Cerebellar nuclear complex (tissue), 1 donor: ENCODE data around the gene AK2.
"Not testable (repeated sequence)": the region's sequence is repeated elsewhere in the genome, so short reads cannot be mapped to it uniquely, and the experiment has no call there.

ENCODE experiments used
- DNase-seq, 2 experiments: peaks; one replicate each; lab custom pipeline; 2025; lab: John Stamatoyannopoulos, UW

Gene AK2

DNA sequence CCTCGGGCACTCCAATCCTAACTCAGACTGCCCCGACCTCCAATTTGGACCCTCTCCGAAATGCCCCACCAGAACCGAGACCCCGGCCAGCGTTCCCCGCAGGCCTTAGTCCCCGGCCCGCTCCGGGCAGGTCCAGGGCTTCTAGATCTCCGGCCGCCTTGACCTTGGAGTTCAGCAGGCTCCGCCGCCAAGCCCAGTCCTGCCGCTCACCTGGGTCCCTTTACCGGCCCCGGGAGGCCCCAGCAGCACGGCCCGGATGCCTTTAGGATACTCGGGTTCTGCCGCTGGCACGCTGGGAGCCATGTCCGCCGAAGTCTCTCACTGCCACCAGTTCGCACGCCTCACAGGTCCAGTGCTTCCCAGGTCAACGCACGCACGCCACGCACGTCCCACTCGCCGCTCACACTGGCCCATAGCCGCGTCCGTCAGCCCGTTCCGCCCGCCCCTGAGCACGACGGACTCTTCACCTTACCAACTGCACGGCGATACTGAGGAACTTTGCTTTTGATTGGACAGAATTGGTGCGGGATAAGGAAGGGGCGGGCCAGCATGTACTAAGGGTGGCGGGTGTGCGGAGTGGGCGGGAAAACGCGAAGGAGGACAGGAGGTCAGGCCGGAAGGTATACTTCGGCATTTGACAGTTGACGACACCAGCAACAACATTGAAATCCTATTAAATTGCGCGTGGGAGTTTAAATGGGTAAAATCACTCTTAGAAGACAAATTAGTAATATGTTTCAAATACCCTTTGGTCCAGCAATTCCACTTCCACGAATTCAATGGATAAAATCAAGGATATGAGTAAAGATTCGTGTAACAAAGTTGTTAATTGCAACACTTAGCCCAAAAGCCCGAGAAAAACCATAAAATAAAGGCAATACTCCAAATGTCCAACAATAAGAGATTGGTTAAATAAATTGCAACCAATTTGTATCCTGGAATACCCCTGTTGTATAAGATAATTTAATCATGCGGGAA is at the start of gene AK2:
TSS of gene AK2 (minus strand) at position 358 of the 978 bp plus-strand sequence. CDS start at position 303, 55 bp downstream.
- DNase-seq, result peak; percentile 94 to 98

DNA sequence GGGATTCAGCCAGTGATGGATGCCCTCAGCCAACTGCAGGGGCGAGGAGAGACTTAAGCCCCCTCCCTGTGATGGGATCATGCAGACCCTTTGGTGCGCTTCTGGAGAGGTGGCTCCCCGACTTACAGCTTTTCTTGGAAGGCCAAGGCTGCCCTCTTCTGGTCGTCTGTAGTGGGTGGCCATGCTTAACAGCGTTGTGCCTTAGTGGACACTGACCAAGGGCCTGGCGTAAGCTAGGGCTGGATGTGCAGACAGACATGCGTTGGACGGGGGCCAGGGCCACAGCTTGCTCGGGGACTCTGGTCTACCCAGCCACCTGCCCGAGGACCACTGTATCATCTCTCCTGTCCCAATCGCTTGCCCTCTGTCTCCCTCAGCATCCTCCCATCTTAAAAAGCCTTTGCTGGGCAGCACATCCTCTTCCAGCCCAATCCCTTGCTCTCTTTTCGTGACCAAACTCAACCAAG is 49.7 kb upstream of the AK2 start:
- peak; percentile 33 to 78 for DNase-seq

DNA sequence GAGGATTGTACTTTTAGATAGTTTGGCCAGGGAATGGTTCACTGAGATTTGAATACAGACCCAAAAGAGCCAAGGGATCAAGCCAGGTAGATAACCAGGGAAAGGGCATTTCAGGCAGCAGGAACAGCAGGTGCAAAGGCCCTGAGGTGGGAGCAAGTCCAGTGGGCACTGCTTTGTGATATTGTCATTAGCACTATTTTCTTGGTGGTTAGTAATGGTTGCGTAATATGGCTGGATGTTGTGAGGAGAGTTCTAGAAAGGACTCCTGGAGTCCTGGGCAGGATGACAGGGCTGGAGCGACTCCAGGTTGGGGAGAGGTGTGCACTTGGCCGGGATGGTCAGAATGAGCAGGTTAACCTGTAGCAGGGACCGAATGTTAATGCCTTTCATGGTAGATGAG is 48.6 kb upstream of the AK2 start:
- DNase-seq, result no peak

DNA sequence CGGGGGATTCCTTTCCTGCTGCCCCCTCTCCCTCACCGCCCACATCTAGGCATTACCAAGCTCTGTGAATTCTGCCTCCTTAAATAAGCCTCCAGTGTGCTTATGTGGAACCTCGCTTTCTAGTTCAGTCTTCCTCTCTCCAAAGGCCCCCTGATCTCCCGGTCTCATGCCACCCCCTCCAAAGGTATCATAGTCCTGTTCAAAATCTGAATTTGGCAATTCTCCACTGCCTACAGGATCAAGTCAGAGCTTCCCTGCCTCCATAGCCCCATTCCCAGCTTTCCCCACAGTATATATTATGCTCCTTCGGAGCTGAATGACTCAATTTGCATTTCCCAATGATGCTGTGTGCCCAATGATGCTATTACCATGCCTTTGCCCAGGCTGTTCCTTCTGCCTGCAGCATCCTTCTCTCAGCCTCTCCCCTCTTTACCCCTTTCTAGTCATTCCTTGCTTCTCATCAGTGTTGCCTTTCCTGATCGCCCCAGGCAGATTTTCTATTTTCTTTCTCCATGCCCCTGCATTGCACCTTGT is 46.0 kb upstream of the AK2 start:
- DNase-seq, result no peak

DNA sequence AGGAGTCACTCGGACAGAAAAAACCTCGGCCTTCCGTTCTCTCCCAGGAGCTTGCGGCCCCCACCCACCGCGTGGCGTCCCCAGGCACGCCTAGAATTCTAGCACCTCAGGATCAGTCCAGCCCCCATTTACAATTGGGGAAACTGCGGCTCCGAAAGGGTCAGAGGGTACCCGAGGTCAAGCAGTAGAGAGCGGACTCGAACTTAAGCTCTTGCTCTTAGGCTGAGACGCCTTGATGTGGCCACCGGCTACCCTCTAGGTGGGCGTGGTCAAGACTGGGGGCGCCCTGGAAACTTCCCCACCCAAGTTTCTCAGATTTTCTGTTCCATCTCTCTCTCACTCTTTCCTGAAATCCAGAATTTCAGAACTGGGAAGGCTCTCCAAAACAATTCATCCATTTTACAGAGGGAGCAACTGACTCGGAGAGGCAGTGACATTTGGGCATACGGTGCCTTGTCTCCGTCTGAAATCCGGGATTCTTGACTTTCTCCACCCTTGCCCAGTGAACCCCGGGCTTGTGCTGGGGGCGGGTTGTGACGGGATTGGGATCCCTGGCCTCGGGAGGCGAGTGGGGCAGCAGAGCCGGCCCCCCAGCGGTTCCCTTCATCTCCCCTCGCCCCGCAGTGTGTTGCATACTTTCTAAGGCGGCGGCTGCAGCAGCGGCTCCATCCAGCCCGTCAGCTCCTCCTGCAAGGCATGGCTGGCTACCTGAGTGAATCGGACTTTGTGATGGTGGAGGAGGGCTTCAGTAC is 45.0 kb upstream of the AK2 start:
- no peak for DNase-seq

DNA sequence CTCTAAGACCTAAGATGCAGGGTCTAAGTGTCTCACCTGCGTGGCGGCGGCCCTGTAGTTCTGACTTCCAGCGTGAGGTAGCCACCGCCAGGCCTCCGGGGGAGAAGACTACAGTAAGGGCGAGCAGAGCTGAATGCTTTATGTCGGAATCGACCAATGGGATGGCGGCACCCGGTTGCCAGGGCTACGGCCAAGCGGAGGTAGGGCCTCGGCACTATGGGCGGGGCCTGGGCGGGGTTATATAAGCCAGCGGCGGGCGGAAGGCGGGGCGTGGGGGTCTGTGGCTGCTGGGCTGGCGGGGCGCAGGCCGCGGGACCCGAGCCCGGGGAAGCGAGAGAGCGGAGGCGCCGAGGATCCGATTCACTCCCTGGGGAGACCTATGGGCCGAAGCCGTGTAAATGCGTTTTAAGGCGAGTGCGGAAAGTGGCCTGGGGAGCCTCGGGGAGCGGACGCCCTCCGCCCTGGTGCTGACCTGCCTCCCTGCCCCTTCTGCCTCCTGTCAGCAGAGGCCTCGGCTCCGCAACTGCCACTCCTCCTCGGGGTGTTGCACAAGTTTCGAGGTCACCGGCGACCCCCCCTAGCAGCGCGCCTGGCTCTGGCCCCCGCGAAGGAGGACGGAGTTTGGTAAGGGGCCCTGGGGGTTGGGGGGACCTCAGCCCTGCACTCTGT is 44.3 kb upstream of the AK2 start, which contains the start of gene AZIN2:
TSS of gene AZIN2 (plus strand) at position 269 of the 669 bp plus-strand sequence. CDS start 1,097 bp downstream, outside the sequence.
- peak; percentile 60 to 95 for DNase-seq

DNA sequence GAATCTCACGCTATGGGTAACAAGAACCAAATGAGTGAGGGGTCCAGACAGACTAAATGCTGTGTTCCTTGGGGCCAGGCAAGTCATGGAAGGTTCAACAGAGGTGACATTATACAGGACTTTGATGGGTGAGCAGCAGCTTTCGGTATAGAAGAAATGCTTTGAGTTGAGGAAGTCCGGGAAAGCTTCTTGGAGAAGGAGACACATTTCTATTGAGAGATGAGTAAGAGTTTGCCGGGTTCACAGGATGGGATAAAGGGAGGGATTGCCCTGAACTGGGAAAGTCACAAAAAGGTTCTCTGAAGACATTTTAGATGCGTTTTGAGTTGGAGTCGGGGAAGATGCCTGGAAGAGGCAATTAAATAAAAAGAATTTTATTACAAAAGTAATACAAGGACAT is 43.7 kb upstream of the AK2 start:
- DNase-seq, result no peak

DNA sequence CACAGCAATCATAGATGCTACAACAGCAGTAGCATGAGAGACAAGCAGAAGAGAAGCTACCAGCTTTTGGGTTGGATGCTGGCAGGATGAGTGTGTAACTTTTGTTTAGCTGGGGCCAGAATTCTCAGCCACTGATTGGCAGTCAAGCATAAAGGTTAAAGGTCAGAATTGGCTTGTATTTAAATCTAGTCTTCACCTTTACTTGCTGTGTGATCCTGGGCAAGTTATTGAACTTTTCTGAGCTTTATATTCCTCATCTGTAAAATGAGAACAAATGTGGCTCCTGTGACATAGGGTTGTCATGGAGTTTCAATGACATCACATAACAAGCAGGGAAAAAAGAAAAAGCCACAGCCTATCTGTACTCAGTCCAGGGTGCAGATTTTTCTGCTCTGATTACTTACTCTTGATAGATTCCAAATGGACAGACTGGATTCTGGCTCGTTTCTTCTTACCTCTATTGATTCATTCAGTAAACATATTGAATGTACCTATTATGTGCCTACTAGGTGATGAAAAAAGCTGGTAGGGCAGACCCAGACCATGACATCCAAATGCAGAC is 41.4 kb upstream of the AK2 start:
- no peak for DNase-seq

DNA sequence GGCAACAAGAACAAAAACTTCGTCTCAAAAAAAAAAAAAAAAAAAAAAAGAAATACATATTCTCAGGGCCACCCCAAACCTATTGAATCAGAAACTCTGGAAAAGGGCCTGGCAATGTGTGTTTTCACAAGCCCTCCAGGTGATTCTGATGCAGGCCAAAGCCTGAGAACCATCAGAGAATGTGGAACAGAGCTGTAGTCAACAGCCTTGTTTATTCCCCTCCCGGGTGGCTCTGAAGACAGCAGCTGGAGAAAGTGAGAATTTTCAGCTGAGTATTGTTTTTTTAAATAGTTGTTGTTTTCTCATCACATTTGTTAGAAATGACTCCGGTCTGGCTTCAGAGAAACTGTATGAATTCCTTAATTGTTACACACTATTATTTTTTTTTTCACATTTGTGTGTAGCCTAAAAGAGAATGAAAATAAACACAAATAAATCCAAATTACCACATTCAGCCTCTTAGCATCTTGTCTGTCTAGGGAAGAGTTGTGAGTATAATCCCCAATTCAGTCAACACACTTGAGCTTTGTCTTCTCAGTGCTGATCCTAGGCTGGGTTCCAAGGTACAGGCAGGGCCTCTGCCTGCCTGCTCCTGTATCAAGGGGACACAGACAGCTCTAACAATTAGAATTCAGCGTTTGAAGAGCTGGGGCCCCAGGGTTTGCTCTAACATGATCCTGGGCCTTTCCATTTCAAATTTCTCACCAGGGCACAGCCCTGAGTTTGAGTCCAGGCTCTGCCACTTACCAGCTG is 37.7 kb upstream of the AK2 start:
- no peak for DNase-seq

DNA sequence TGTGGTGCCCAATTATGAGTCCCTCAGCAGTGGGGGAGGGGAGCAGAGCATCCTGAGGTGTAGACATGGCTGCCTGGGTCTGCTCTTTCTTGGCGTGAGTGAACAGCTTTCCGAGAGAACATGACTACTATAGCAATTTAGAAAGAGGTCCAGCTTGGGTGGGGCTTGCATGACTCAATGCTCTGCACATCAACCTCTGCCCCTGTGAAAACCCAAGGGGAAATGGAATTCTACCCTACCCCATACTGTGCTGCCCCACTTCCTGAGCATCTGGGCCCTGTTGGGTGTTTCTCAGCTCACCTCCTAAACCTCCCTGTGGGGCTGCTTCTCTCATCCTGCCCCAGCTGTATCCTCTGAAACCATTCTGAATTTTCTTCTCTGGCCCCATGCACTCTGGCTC is 36.0 kb upstream of the AK2 start:
- DNase-seq, result no peak

DNA sequence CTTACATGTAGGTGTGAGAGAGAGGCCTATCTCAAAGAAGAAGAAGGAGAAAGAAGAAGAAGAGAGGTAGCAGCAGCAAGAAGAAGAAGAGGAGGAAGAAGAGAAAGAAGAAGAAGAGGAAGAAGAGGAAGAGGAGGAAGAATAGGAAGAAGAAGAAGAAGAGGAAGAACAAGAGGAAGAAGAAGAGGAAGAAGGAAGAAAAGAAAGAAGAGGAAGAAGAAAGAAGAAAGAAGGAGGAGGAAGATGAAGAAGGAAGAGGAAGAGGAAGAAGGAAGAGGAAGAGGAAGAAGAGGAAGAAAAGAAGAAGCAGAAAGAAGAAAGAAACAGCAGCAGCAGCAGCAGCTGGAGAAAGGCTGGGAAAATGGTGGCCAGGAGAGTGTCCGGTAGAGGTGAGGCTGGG is 33.9 kb upstream of the AK2 start:
- no peak for DNase-seq

DNA sequence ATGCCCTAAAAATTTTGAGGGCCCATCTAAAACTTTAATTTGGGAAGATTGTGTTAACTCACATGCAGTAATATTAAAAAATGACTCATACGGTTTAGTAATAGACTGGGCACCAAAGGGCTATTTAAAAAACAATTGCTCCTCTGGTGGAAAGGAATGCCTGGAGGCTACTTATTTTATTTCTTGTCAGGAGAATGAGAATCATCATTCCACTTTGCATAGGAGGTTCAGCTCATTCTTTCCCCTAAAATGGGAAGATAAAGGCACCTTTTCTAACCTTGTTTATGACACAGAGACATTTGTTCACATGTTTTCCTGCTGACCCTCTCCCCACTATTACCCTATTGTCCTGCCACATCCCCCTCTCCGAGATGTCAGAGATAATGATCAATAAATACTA is 31.4 kb upstream of the AK2 start:
- DNase-seq, result not testable (repeated sequence)

DNA sequence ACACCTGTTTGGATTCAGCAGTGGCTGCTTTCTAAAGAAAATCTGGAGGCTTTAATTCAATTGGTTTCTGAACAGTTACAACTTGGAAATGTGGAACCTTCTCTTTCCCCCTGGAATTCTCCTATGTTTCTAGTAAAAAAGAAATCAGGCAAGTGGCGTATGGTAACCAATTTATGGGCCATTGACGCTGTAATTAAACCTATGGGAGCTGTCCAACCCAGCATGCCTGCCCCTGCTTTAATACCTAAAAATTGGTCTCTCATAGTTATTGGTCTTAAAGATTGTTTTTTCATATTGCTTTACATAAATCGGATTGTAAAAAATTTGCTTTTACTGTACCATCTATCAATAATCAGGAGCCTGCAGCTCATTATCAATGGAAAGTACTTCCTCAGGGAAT is 29.8 kb upstream of the AK2 start:
- not testable (repeated sequence) for DNase-seq

DNA sequence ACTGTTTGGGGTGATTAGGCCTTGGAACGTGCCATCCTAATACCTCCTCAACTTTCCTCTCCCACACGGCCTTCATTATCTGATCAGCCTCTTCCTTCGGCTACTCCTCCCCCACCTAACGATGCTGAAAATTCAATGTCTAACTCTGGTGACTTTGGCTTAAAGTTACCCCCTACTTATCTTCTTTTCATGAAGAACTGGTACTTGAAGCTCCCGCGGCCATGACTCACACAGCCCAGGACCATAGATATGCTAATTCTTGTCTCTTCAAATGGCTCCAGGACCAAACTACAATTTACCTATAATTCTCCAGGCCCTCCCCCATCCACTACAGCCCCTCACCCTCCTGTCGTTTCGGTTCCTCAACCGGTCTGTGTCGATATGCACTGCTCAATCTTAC is 28.6 kb upstream of the AK2 start:
- no peak for DNase-seq

DNA sequence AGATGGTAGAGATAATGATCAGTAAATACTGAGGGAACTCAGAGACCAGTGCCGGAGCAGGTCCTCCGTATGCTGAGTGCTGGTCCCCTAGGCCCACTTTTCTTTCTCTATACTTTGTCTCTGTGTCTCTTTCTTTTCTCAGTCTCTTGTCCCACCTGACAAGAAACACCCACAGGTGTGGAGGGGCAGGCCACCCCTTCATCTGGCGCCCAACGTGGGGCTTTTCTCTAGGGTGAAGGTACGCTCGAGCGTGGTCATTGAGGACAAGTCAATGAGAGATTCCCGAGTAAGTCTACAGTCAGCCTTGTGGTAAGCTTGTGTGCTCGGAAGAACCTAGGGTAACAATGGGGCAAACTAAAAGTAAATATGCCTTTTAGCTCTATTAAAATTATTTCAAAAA is 27.6 kb upstream of the AK2 start:
- DNase-seq, result not testable (repeated sequence)

DNA sequence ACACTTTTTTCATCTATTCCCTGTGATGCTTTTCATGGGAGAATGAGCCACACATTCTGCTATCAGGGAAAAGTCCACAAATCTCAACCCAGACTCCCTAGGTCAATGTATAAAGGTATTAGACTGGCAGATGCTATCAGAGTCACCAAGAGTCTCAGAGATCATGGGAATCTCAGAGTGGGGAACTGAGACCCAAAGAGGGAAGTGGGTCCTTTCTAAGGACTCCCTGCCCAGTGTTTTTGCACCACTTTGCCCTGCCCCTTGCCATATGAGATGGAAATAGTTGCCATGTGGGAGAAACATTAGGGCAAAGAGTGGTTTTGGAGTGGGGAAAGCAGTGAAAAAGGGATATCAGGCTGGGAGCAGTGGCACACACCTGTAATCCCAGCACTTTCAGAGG is 25.2 kb upstream of the AK2 start:
- DNase-seq, result no peak

DNA sequence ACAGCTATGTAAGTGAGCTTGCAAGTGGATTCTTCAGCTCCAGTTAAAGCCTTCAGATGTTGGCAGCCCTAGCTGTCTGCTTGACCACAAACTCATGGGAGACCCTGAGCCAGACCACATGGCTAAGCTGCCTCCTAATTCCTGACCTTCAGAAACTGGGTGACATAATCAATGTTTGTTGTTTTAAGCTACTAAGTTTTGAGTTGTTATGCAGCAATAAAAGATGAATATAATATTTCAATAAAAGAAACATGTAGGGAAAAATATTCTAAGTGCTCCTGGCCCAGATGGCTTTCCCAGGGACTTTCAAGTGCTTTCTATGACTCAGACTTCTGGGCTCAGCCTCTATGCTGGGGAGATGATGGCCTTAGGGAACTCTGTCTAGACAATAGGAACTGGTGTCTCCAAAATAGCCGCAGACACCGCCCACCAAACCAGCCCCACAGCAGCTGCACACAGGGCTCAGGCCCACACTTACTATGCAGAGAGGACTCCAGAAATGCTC is 23.9 kb upstream of the AK2 start:
- no peak for DNase-seq

DNA sequence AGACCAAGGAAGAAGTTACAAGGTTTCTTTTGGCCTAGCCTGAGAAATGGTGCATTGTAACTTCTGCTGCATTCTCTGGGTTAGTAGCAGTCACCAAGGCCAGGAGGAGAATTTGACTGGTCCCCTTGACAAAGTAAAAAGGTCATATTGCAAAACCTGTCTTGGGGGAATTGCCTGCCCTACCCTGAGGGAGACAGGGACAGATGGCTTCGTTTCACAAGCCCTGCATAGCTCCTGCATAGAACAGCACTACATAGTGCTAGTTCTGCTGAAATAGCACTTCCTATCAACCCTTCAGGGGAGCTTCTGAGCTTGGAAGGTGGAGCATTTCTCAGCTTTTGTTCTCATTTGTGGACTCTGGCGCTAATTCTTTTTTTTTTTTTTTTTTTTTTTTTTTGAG is 20.4 kb upstream of the AK2 start:
- DNase-seq, result no peak

DNA sequence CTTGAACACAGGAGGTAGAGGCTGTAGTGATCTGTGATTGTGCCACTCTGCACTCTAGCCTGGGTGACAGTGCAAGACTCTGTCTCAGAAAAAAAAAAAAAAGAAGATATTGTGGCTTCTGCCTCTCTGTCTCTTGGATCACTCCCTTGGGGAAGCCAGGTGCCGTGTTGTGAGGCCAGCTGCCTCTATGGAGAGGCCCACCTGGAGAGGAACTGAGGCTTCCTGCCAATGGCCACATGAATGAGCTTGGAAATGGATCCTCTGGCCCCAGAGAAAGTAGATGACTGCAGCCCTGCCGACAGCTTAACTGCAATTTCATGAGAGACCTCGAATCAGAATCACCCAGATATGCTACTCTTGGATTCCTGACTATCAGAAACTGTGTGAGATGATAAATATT is 19.7 kb upstream of the AK2 start:
- DNase-seq, result no peak

DNA sequence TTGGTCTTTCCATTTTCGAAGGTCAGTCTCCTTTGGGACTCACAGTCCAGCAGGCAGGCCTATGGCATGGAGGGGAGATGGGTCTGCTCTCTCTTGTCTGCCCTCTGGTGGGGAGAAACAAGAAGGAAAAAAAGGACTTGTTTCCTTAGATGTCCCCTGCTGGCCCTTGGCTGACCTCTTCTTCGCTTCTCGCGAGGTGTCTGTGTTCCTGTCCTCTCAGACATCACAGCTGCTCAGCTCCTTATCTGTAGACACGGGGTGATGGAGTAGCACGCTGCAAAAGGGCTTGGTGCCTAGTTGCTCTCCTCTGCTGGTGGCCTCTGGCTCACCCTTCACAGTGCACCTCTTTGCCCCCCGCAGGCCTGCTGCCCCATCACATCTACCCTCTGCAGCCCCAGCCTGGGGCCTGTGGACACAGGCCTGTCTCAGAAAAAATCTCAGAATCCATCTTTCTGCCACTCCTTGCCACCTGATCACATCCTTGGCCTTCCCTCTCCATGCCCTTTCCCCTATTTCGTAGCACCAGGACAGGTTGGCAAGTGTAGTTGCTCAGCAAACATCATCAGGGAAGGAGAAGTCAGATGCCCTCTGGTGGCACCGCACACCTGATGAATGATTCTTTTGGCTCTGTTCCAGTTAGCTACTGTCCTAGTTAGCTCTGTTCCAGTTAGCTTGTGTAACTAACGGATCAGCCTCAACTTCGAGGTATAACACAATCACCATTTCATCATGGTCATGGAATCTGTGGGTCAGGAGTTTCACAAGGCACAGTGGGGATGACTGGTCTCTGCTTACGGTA is 18.7 kb upstream of the AK2 start:
- DNase-seq, result peak; percentile 42 to 45
